CD1c-positive myeloid dendritic cell (primary cell): ENCODE results near the gene OAS2.

ENCODE experiments used
- DNase-seq: peaks from one replicate; pipeline ENCODE4 v3.0.0-alpha.2; 2016; ENCODE audit errors: extremely low spot score

OAS2 gene

GRCh38 chr12:113016796-113017195, 38.5 kb downstream of the OAS2 start:
- DNase-seq: no peak

- DNase-seq: no peak
Observed at GRCh38 chr12:113019025-113019424, 40.7 kb downstream of the OAS2 start.

GRCh38 chr12:113021500-113021899, 43.2 kb downstream of the OAS2 start:
- DNase-seq: no peak

GRCh38 chr12:113022563-113023297, 44.4 kb downstream of the OAS2 start:
- no peak for DNase-seq

GRCh38 chr12:113027726-113028125, 49.4 kb downstream of the OAS2 start:
- DNase-seq: no peak

- DNase-seq: peak; percentile 45
Observed at GRCh38 chr12:113030875-113031525, 52.7 kb downstream of the OAS2 start.

- no peak for DNase-seq
Observed at GRCh38 chr12:113039911-113040445, 61.7 kb downstream of the OAS2 start.

- peak; percentile 90 for DNase-seq
Observed at GRCh38 chr12:113040722-113041171, 62.4 kb downstream of the OAS2 start.

- no peak for DNase-seq
Observed at GRCh38 chr12:113041560-113041959, 63.2 kb downstream of the OAS2 start.

GRCh38 chr12:113043240-113043639, 64.9 kb downstream of the OAS2 start:
- DNase-seq: no peak

- DNase-seq: no peak
Observed at GRCh38 chr12:113044516-113044915, 66.2 kb downstream of the OAS2 start.

GRCh38 chr12:113048716-113049127, 70.4 kb downstream of the OAS2 start:
- peak; percentile 85 for DNase-seq

GRCh38 chr12:113049976-113050742, 71.8 kb downstream of the OAS2 start:
- DNase-seq: no peak

- no peak for DNase-seq
Observed at GRCh38 chr12:113050795-113051194, 72.5 kb downstream of the OAS2 start.

- no peak for DNase-seq
Observed at GRCh38 chr12:113051759-113052158, 73.4 kb downstream of the OAS2 start.

GRCh38 chr12:113052326-113052725, 74.0 kb downstream of the OAS2 start:
- no peak for DNase-seq

GRCh38 chr12:113054948-113055486, 76.7 kb downstream of the OAS2 start:
- no peak for DNase-seq

- no peak for DNase-seq
Observed at GRCh38 chr12:113055594-113056380, 77.5 kb downstream of the OAS2 start.

- no peak for DNase-seq
Observed at GRCh38 chr12:113056381-113056630, 78.0 kb downstream of the OAS2 start.

GRCh38 chr12:113056631-113057488, 78.5 kb downstream of the OAS2 start, which contains the start of gene DTX1:
Gene DTX1 (plus strand): TSS chr12:113056730. CDS start chr12:113058193, 1,463 bp downstream.
- DNase-seq: no peak
